GM12891 (cell line): Measurements from ENCODE around the gene HTR1D.
"Not testable (repeated sequence)": the region's sequence is repeated elsewhere in the genome, so short reads cannot be mapped to it uniquely, and the experiment has no call there.

Experiments used
- PAX5 ChIP-seq: IDR thresholded peaks from 2 replicates; pipeline ENCODE4 v1.6.1; 2011; ENCODE audit warnings: low read length, moderate library complexity, mild to moderate bottlenecking; ENCODE audit not compliant: insufficient read depth, severe bottlenecking
- POLR2A ChIP-seq: IDR thresholded peaks from 2 replicates; pipeline ENCODE4 v1.6.1; 2011; ENCODE audit warnings: low read depth, low read length, control low read depth
- POLR2AphosphoS5 ChIP-seq: IDR thresholded peaks from 2 replicates; pipeline ENCODE4 v1.6.1; 2011; ENCODE audit warnings: low read depth, low read length, control low read depth
- POU2F2 ChIP-seq: IDR thresholded peaks from 2 replicates; pipeline ENCODE4 v1.6.1; 2011; ENCODE audit warnings: low read depth, mild to moderate bottlenecking, control low read depth, low read length, moderate library complexity
- SPI1 ChIP-seq: IDR thresholded peaks from 2 replicates; pipeline ENCODE4 v1.6.1; 2011; ENCODE audit warnings: low read depth, low read length, control low read depth
- TAF1 ChIP-seq: IDR thresholded peaks from 2 replicates; pipeline ENCODE4 v1.6.1; 2011; ENCODE audit warnings: low read depth, low read length, control low read depth

GRCh38 chr1:23207733-23208132 lies 9.6 kb downstream of the HTR1D start:
- TF ChIP-seq POLR2A, TAF1, SPI1, POLR2AphosphoS5, PAX5, POU2F2: not testable (repeated sequence)
